HG02588 (cell line): ENCODE data around the gene LRG1.

ENCODE experiments used
- ATAC-seq: cut with Tn5 transposase; IDR thresholded peaks from one replicate; pipeline ENCODE4 v1.9.1; 2021; ENCODE audit warnings: mild to moderate bottlenecking, moderate library complexity; ENCODE audit not compliant: unreplicated experiment

Gene LRG1

GRCh38 chr19:4497770-4498389, 42.0 kb downstream of the LRG1 start:
- ATAC-seq, result no peak

- no peak for ATAC-seq
These were observed 43.5 kb downstream of the LRG1 start for GRCh38 chr19:4496304-4496703.

DNA sequence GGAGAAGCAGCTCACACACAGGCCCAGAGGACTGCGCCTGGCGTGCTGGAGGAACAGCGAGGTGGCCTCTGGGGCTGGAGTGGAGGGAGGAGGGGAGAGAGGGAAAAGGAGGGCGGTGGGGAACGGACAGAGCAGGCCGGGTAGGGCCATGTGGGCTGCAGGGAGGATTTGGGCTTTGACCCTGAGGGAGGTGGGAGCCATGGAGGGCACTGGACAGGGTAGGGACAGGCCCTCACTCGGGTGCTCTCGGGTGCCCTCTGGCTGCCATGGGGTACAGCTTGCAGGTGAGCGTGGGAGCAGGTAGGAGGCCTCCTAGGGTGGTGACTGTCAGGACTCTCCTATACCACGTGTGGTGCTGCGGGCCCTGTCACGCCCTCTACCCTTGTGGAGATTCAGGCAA, 44.4 kb downstream of the LRG1 start:
- ATAC-seq, result no peak

- ATAC-seq, result no peak
These were observed 45.2 kb downstream of the LRG1 start for GRCh38 chr19:4494691-4495064.

- ATAC-seq, result no peak
These were observed 45.7 kb downstream of the LRG1 start for GRCh38 chr19:4493929-4494690.

- no peak for ATAC-seq
These were observed 46.5 kb downstream of the LRG1 start for GRCh38 chr19:4493104-4493928.

GRCh38 chr19:4492337-4493103, 47.3 kb downstream of the LRG1 start:
- no peak for ATAC-seq

DNA sequence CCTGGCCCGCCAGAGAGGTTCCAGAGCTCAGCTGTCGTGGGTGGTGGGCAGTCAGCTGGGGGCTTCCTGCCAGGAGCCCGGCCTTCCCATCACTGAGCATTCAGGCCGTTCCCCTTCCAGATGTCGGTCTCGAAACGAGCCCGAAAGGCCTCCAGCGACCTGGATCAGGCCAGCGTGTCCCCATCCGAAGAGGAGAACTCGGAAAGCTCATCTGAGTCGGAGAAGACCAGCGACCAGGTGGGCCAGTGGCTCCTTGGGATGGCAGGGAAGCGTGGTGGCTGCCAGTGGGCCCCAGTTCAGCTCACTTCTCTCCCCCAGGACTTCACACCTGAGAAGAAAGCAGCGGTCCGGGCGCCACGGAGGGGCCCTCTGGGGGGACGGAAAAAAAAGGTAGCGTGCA, 48.4 kb downstream of the LRG1 start:
- ATAC-seq, result no peak

GRCh38 chr19:4488496-4488895, 51.3 kb downstream of the LRG1 start:
- no peak for ATAC-seq

- ATAC-seq, result no peak
These were observed 52.3 kb downstream of the LRG1 start for GRCh38 chr19:4487572-4487971.
